ENCODE data around the gene SEC14L5.

The SEC14L5 gene

GRCh38 chr16:4957720-4958509 lies at the start of gene SEC14L5:
Gene SEC14L5, plus strand, starts transcription at chr16:4958330. Its CDS starts 994 bp downstream, at chr16:4959324.
- H3K36me3 ChIP-seq (ENCODE audit: control insufficient read depth, insufficient read depth, low read length): no peaks in the 10 kb centered on the region
- no peak within 1 kb of the TSS for H3K27ac ChIP-seq (ENCODE audit: low read depth, low read length)
- H3K9ac ChIP-seq (ENCODE audit: low read length): no peak within 1 kb of the TSS
- H3K4me3 ChIP-seq (ENCODE audit: low read length): peak within 1 kb of the TSS; percentile 65
- no peaks in the 10 kb centered on the region for H3K27me3 ChIP-seq (ENCODE audit: control insufficient read depth, insufficient read depth, low read length)
- H3K4me1 ChIP-seq (ENCODE audit: control insufficient read depth, insufficient read depth, low read length): peaks cover 5% of the 10 kb centered on the region

- Histone ChIP-seq H3K36me3 (ENCODE audit: control insufficient read depth, insufficient read depth, low read length) (no peaks in the 10 kb centered on the region), H3K4me3 (ENCODE audit: low read length) (no peak overlapping the region), H3K4me1 (ENCODE audit: control insufficient read depth, insufficient read depth, low read length) (no peaks in the 10 kb centered on the region), H3K27ac (ENCODE audit: low read depth, low read length) (no peak overlapping the region), H3K9ac (ENCODE audit: low read length) (no peak overlapping the region), H3K27me3 (ENCODE audit: control insufficient read depth, insufficient read depth, low read length) (no peaks in the 10 kb centered on the region)
Observed at GRCh38 chr16:4908854-4909401, 49.2 kb upstream of the SEC14L5 start.

- no peak overlapping the region for H3K4me3 ChIP-seq (ENCODE audit: low read length)
- no peaks in the 10 kb centered on the region for H3K36me3 ChIP-seq (ENCODE audit: control insufficient read depth, insufficient read depth, low read length)
- no peaks in the 10 kb centered on the region for H3K27me3 ChIP-seq (ENCODE audit: control insufficient read depth, insufficient read depth, low read length)
- H3K4me1 ChIP-seq (ENCODE audit: control insufficient read depth, insufficient read depth, low read length): no peaks in the 10 kb centered on the region
- H3K27ac ChIP-seq (ENCODE audit: low read depth, low read length): no peak overlapping the region
- no peak overlapping the region for H3K9ac ChIP-seq (ENCODE audit: low read length)
Observed at GRCh38 chr16:4909825-4910224, 48.3 kb upstream of the SEC14L5 start.

GRCh38 chr16:4910828-4911227 lies 47.3 kb upstream of the SEC14L5 start:
- Histone ChIP-seq H3K4me3 (ENCODE audit: low read length) (no peak overlapping the region), H3K4me1 (ENCODE audit: control insufficient read depth, insufficient read depth, low read length) (no peaks in the 10 kb centered on the region), H3K27me3 (ENCODE audit: control insufficient read depth, insufficient read depth, low read length) (no peaks in the 10 kb centered on the region), H3K9ac (ENCODE audit: low read length) (no peak overlapping the region), H3K27ac (ENCODE audit: low read depth, low read length) (no peak overlapping the region), H3K36me3 (ENCODE audit: control insufficient read depth, insufficient read depth, low read length) (no peaks in the 10 kb centered on the region)

DNA sequence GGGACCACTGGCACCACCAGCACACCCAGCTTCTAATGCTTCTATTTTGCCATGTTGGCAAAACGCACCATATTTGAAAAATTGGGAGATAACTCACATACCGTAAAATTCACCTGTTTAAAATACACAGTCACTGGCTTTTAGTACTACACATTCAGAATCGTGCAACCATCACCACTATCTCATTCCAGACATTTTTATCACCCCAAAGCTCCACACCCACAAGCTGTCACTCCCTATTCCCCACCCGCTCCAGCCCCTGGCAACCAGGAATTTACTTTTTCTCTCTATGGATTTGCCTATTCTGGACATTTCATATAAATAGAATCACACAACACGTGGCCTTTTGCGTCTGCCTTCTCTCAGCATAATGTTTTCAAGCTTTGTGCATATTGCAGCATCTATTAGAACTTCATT lies 46.2 kb upstream of the SEC14L5 start:
- Histone ChIP-seq H3K36me3 (ENCODE audit: control insufficient read depth, insufficient read depth, low read length) (no peaks in the 10 kb centered on the region), H3K4me3 (ENCODE audit: low read length) (no peak overlapping the region), H3K9ac (ENCODE audit: low read length) (no peak overlapping the region), H3K27ac (ENCODE audit: low read depth, low read length) (no peak overlapping the region), H3K4me1 (ENCODE audit: control insufficient read depth, insufficient read depth, low read length) (no peaks in the 10 kb centered on the region), H3K27me3 (ENCODE audit: control insufficient read depth, insufficient read depth, low read length) (no peaks in the 10 kb centered on the region)

GRCh38 chr16:4913130-4913773 lies 44.9 kb upstream of the SEC14L5 start:
- H3K27me3 ChIP-seq (ENCODE audit: control insufficient read depth, insufficient read depth, low read length): no peaks in the 10 kb centered on the region
- H3K27ac ChIP-seq (ENCODE audit: low read depth, low read length): no peak overlapping the region
- H3K9ac ChIP-seq (ENCODE audit: low read length): no peak overlapping the region
- H3K4me3 ChIP-seq (ENCODE audit: low read length): no peak overlapping the region
- H3K36me3 ChIP-seq (ENCODE audit: control insufficient read depth, insufficient read depth, low read length): no peaks in the 10 kb centered on the region
- H3K4me1 ChIP-seq (ENCODE audit: control insufficient read depth, insufficient read depth, low read length): no peaks in the 10 kb centered on the region

GRCh38 chr16:4913774-4914525 lies 44.2 kb upstream of the SEC14L5 start:
- Histone ChIP-seq H3K27ac (ENCODE audit: low read depth, low read length) (no peak overlapping the region), H3K9ac (ENCODE audit: low read length) (no peak overlapping the region), H3K36me3 (ENCODE audit: control insufficient read depth, insufficient read depth, low read length) (no peaks in the 10 kb centered on the region), H3K4me3 (ENCODE audit: low read length) (no peak overlapping the region), H3K4me1 (ENCODE audit: control insufficient read depth, insufficient read depth, low read length) (no peaks in the 10 kb centered on the region), H3K27me3 (ENCODE audit: control insufficient read depth, insufficient read depth, low read length) (no peaks in the 10 kb centered on the region)

DNA sequence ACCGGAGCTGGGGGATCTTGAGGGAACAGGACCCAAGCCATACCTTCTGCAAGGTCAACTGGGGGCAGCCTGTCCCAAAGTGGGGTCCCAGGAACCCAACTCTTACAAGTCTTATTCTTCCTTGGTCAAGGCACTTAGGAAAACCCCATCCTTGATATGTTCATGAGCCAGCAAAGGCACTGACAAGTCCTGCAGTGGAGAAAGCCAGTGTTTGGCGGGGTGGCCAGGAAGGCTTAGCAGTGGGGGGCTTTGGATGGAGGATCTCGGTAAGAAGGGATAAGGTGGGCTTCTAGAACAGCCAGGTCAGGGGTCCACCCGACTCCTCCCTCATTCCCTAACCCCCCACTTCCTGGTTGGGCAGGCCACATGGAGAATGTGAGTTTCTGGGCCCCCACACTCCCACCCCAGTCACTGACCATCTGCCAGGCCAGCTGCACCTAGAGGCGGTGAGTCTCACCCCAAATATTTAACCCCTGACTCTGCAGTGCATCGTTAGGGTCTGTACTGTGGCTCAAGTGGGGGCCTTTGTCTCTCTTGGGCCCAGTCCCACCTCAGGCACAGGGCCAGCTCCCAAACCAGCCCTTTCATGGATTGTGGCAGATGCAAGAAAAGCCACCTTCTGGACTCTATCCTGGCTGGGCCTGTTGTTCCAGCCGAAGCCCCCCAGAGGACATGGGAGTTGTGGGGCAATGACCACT lies 43.5 kb upstream of the SEC14L5 start:
- H3K27me3 ChIP-seq (ENCODE audit: control insufficient read depth, insufficient read depth, low read length): no peaks in the 10 kb centered on the region
- no peak overlapping the region for H3K9ac ChIP-seq (ENCODE audit: low read length)
- no peaks in the 10 kb centered on the region for H3K36me3 ChIP-seq (ENCODE audit: control insufficient read depth, insufficient read depth, low read length)
- H3K4me3 ChIP-seq (ENCODE audit: low read length): no peak overlapping the region
- no peaks in the 10 kb centered on the region for H3K4me1 ChIP-seq (ENCODE audit: control insufficient read depth, insufficient read depth, low read length)
- no peak overlapping the region for H3K27ac ChIP-seq (ENCODE audit: low read depth, low read length)

DNA sequence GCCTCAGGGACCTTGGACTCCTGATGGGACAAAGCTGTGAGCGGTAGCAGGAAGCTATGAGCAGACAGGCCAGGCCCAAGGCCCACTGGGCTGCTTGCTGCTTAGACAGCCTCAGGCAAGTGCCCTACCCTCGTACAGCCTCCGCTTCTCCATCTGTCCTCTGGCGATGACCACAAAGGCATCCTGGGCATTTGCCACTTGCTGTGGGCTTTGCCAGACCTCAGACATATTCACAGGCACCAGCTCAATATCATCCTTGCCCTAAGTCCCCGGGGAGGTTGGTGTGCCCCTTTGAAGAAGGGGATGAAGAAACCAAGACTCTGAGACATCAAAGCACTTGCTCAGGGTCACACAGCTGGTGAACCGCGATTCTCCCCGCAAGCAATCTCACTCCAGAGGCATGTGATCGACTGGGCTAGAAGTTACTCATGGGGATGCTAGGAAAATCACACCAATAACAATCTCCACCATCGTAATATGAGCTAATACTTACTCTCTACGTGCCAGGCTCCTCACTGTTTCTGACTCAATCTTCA lies 42.8 kb upstream of the SEC14L5 start:
- Histone ChIP-seq H3K27me3 (ENCODE audit: control insufficient read depth, insufficient read depth, low read length) (no peaks in the 10 kb centered on the region), H3K36me3 (ENCODE audit: control insufficient read depth, insufficient read depth, low read length) (no peaks in the 10 kb centered on the region), H3K27ac (ENCODE audit: low read depth, low read length) (no peak overlapping the region)

DNA sequence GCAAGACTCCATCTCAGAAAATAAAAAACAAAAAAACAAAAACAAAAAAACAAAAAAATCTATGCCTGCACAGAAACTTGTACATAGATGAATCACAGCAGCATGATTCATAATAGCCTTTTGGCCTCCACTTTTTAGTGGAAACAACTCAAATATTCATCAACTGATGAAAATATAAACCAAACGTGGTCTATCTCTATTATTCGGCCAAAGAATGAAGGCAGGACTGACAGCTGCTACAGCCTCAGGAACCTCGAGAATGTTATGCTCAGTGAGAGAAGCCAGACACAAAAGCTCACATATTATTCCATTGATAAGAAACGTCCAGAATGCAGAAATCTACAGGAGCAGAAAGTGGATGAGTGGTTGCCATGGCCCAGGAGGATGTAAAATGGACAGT lies 41.0 kb upstream of the SEC14L5 start:
- Histone ChIP-seq H3K27me3 (ENCODE audit: control insufficient read depth, insufficient read depth, low read length) (no peaks in the 10 kb centered on the region), H3K27ac (ENCODE audit: low read depth, low read length) (no peak overlapping the region), H3K4me1 (ENCODE audit: control insufficient read depth, insufficient read depth, low read length) (no peaks in the 10 kb centered on the region), H3K9ac (ENCODE audit: low read length) (no peak overlapping the region), H3K36me3 (ENCODE audit: control insufficient read depth, insufficient read depth, low read length) (no peaks in the 10 kb centered on the region), H3K4me3 (ENCODE audit: low read length) (no peak overlapping the region)

More for the DNA sequence above, 42.8 kb upstream of the SEC14L5 start:
- Histone ChIP-seq H3K4me1 (ENCODE audit: control insufficient read depth, insufficient read depth, low read length) (no peaks in the 10 kb centered on the region), H3K4me3 (ENCODE audit: low read length) (no peak overlapping the region), H3K9ac (ENCODE audit: low read length) (no peak overlapping the region)

- Histone ChIP-seq H3K4me3 (ENCODE audit: low read length) (no peak overlapping the region), H3K27me3 (ENCODE audit: control insufficient read depth, insufficient read depth, low read length) (no peaks in the 10 kb centered on the region), H3K27ac (ENCODE audit: low read depth, low read length) (no peak overlapping the region), H3K4me1 (ENCODE audit: control insufficient read depth, insufficient read depth, low read length) (no peaks in the 10 kb centered on the region), H3K9ac (ENCODE audit: low read length) (no peak overlapping the region), H3K36me3 (ENCODE audit: control insufficient read depth, insufficient read depth, low read length) (no peaks in the 10 kb centered on the region)
Observed at GRCh38 chr16:4918781-4919251, 39.3 kb upstream of the SEC14L5 start.
